HepG2 (cell line): Measurements from ENCODE around the gene LRRFIP2. TPM values are rescaled to one million over a fixed set of nuclear protein-coding genes. Genes with fewer than 3 reads are reported as not detected.

ENCODE experiments used
- ATAC-seq: fragments of 200-7000 bp; cut with Tn5 transposase; 3 replicates; pipeline ENCODE4 v1.9.1; 2020; ENCODE audit warnings: mild to moderate bottlenecking, moderate library complexity
- BruUV-seq: library from RNA; stranded (reverse); fragments of 400-500 nt; replicated peaks from 2 replicates; lab custom pipeline; 2021; lab: Mats Ljungman, UMichigan
- CTCF ChIA-PET: fragments of 300-600 bp; formaldehyde crosslinking; extraction: SDS; loops from one replicate; lab custom pipeline; 2021; ENCODE audit warnings: low total read pairs, inconsistent platforms, low intra/inter-chr PET ratio; lab: Yijun Ruan, JAX
- POLR2A ChIA-PET: fragments of 350-600 bp; sonication (Branson Sonifier 250); formaldehyde crosslinking; loops from one replicate; lab custom pipeline; 2020; ENCODE audit warnings: antibody characterized with exemption, inconsistent platforms; lab: Yijun Ruan, JAX
- DNase-seq: peaks from one replicate; pipeline ENCODE4 v3.0.0-alpha.2; 2015; ENCODE audit warnings: low spot score
- FAIRE-seq: peaks from 3 replicates; lab custom pipeline; 2011; peaks lifted over from hg19 to GRCh38; lab: Jason Lieb, UNC
- H2AFZ ChIP-seq: one replicate; pipeline ENCODE4 v1.6.1; 2011; ENCODE audit warnings: low read length, inconsistent platforms
- H3K27ac ChIP-seq: fragments of 300-600 bp; 3 replicates; pipeline ENCODE4 v1.8.0; 2011; ENCODE audit warnings: mixed run types, mild to moderate bottlenecking, mixed read lengths, low read length, inconsistent platforms; ENCODE audit not compliant: insufficient read depth; ENCODE audit errors: extremely low read length
- H3K27me3 ChIP-seq, 2 experiments: fragments of 200-600 bp in 1 of 2; 2 replicates in 1 of 2; 3 replicates in 1 of 2; pipeline versions ENCODE4 v1.6.0 to v1.8.0; 2011; ENCODE audit warnings: low read length in 2 of 2, mild to moderate bottlenecking in 2 of 2, moderate library complexity in 2 of 2, inconsistent platforms in 1 of 2; ENCODE audit not compliant: insufficient read depth in 2 of 2, control insufficient read depth in 1 of 2
- H3K36me3 ChIP-seq, 2 experiments: fragments of 200-600 bp in 1 of 2; replicated peaks in 1 of 2; 2 replicates in 1 of 2; 3 replicates in 1 of 2; pipeline versions ENCODE4 v1.5.1 to v1.8.0; 2011; ENCODE audit warnings: low read length in 2 of 2, inconsistent platforms in 1 of 2; ENCODE audit not compliant: insufficient read depth in 2 of 2, control insufficient read depth in 1 of 2
- H3K4me1 ChIP-seq: 2 replicates; pipeline ENCODE4 v1.5.1; 2012; ENCODE audit warnings: low read length, inconsistent platforms; ENCODE audit not compliant: insufficient read depth
- H3K4me2 ChIP-seq: 2 replicates; pipeline ENCODE4 v1.6.0; 2011; ENCODE audit warnings: low read depth, low read length, inconsistent platforms
- H3K4me3 ChIP-seq, 3 experiments: fragments of 200-600 bp in 1 of 3; sonication (generic), shearing (Covaris generic) in 1 of 3; replicated peaks in 1 of 3; 2 replicates each; pipeline ENCODE4 v1.5.1; 2011 to 2016; ENCODE audit warnings: low read length in 3 of 3, inconsistent platforms in 2 of 3, low read depth in 2 of 3, mild to moderate bottlenecking in 2 of 3, control low read depth in 1 of 3, mixed read lengths in 1 of 3; ENCODE audit not compliant: insufficient read depth in 1 of 3
- H3K79me2 ChIP-seq: one replicate; pipeline ENCODE4 v1.6.1; 2011; ENCODE audit warnings: low read length, inconsistent platforms; ENCODE audit not compliant: insufficient read depth
- H3K9ac ChIP-seq: 2 replicates; pipeline ENCODE4 v1.6.0; 2011; ENCODE audit warnings: mild to moderate bottlenecking, low read depth, low read length, inconsistent platforms; ENCODE audit not compliant: insufficient read depth
- H3K9me3 ChIP-seq: 2 replicates; pipeline ENCODE4 v1.5.1; 2012; ENCODE audit warnings: mild to moderate bottlenecking, low read length
- H4K20me1 ChIP-seq: 2 replicates; pipeline ENCODE4 v1.6.0; 2011; ENCODE audit warnings: inconsistent platforms, mild to moderate bottlenecking, low read length, moderate library complexity; ENCODE audit not compliant: insufficient read depth
- ATF7-NPFF ChIP-seq: sonication (generic); formaldehyde crosslinking; IDR thresholded peaks from 2 replicates; pipeline ENCODE4 v1.8.1; 2023; ENCODE audit warnings: mild to moderate bottlenecking, low read depth, missing genetic modification reagents, moderate library complexity
- GZF1 ChIP-seq: sonication (generic); formaldehyde crosslinking; IDR thresholded peaks from 2 replicates; pipeline ENCODE4 v1.5.1; 2020; ENCODE audit warnings: mild to moderate bottlenecking, missing genetic modification reagents
- JUNB ChIP-seq: sonication (generic); formaldehyde crosslinking; IDR thresholded peaks from 2 replicates; pipeline ENCODE4 v1.8.0; 2022; ENCODE audit warnings: missing genetic modification reagents, mild to moderate bottlenecking, borderline replicate concordance
- RCOR2 ChIP-seq: IDR thresholded peaks from 2 replicates; pipeline ENCODE4 v1.6.1; 2016; ENCODE audit warnings: missing biosample characterization, missing genetic modification reagents
- SP140L ChIP-seq: sonication (generic); formaldehyde crosslinking; IDR thresholded peaks from 2 replicates; pipeline ENCODE4 v1.4.0; 2020; ENCODE audit warnings: missing genetic modification reagents, borderline replicate concordance
- XRCC5 ChIP-seq: fragments of 200-400 bp; formaldehyde crosslinking; optimal IDR thresholded peaks from 2 replicates; pipeline ENCODE3; 2017; ENCODE audit warnings: mild to moderate bottlenecking, low read length
- ZMAT5 ChIP-seq: sonication (generic); formaldehyde crosslinking; IDR thresholded peaks from 2 replicates; pipeline ENCODE4 v1.5.0; 2020; ENCODE audit warnings: mild to moderate bottlenecking, low read depth, missing genetic modification reagents, borderline replicate concordance
- ZNF782 ChIP-seq: sonication (generic); formaldehyde crosslinking; IDR thresholded peaks from 2 replicates; pipeline ENCODE4 v1.4.0; 2020; ENCODE audit warnings: missing genetic modification reagents, mild to moderate bottlenecking, borderline replicate concordance
- ZZZ3 ChIP-seq: sonication (generic); formaldehyde crosslinking; IDR thresholded peaks from 2 replicates; pipeline ENCODE4 v1.4.0; 2020; ENCODE audit warnings: missing genetic modification reagents, mild to moderate bottlenecking, borderline replicate concordance
- WGBS: methylation state at CpG from one replicate; pipeline ENCODE4 v1.1.6; 2017; ENCODE audit warnings: low lambda C conversion rate; 5-methylcytosine and 5-hydroxymethylcytosine counted together
- in situ Hi-C: cut with HindIII; loops from 2 replicates; pipeline ENCODE4 v1.10.0; 2017; ENCODE audit warnings: low pct_unique_long_range_greater_than_20kb; ENCODE audit not compliant: extremely low pct_ligation_motif_present
- intact Hi-C: fragments of 100-400 bp; cut with micrococcal nuclease; formaldehyde crosslinking; loops from one replicate; pipeline ENCODE4 v1.10.0; 2022; ENCODE audit not compliant: unreplicated experiment
- polyA plus RNA-seq, 8 experiments: library from polyadenylated mRNA; depleted of rRNA in 3 of 8; stranded (reverse) in 7 of 8; unstranded in 1 of 8; fragments of >200 nt; fragmentation: Illumina TruSeq in 4 of 8; extraction: Trizol in 4 of 8; gene quantifications; 2 replicates each; pipeline versions ENCODE4 v1.2.1 to v1.2.3, GENCODE V29; 2011 to 2016; ENCODE audit warnings: low read depth in 4 of 8, missing spikeins in 1 of 8, mixed read lengths in 1 of 8; ENCODE audit not compliant: insufficient read depth in 1 of 8
- total RNA-seq, 5 experiments: library from RNA; depleted of rRNA; stranded (reverse); fragments of >200 nt; fragmentation: Illumina TruSeq; extraction: Trizol; gene quantifications; 2 replicates each; pipeline ENCODE4 v1.2.3, GENCODE V29; 2016; ENCODE audit warnings: low read depth in 1 of 5
- TF ChIP-seq, protein P1 (sequence below): sonication (generic); formaldehyde crosslinking; IDR thresholded peaks from 2 replicates; pipeline ENCODE4 v1.4.0; 2020; ENCODE audit warnings: mild to moderate bottlenecking, missing genetic modification reagents, borderline replicate concordance
- TF ChIP-seq, protein P2 (sequence below): sonication (generic); formaldehyde crosslinking; IDR thresholded peaks from 2 replicates; pipeline ENCODE4 v1.4.0; 2020; ENCODE audit warnings: low read depth, missing genetic modification reagents

LRRFIP2 gene
- total and polyA plus RNA-seq, 2 of the 13 experiments (the other 11 are each of a cell fraction or from before 2014, with no cell fraction given), result 13.5 to 32.2 TPM

DNA sequence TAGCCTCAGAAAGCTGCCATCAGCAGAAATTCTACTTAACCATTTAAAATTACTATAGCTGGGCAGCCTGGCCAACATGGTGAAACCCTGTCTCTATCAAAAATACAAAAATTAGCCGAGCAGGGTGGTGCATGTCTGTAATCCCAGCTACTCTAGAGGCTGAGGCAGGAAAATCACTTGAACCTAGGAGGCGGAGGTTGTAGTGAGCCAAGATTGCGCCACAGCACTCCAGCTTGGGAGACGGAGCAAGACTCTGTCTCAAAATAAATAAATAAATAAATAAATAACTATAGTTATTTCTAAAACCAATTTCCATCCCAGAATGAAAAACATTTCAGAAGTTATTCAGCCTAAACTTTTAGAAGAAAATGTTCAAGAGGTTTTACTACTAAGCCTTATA is 25.1 kb downstream of the LRRFIP2 start (continued):
- TF ChIP-seq, protein P1, sequence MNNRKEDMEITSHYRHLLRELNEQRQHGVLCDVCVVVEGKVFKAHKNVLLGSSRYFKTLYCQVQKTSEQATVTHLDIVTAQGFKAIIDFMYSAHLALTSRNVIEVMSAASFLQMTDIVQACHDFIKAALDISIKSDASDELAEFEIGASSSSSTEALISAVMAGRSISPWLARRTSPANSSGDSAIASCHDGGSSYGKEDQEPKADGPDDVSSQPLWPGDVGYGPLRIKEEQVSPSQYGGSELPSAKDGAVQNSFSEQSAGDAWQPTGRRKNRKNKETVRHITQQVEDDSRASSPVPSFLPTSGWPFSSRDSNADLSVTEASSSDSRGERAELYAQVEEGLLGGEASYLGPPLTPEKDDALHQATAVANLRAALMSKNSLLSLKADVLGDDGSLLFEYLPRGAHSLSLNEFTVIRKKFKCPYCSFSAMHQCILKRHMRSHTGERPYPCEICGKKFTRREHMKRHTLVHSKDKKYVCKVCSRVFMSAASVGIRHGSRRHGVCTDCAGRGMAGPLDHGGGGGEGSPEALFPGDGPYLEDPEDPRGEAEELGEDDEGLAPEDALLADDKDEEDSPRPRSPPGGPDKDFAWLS (CRISPR knock-in tag), result no peak
- no peak for TF ChIP-seq ZMAT5 (CRISPR knock-in tag)

DNA sequence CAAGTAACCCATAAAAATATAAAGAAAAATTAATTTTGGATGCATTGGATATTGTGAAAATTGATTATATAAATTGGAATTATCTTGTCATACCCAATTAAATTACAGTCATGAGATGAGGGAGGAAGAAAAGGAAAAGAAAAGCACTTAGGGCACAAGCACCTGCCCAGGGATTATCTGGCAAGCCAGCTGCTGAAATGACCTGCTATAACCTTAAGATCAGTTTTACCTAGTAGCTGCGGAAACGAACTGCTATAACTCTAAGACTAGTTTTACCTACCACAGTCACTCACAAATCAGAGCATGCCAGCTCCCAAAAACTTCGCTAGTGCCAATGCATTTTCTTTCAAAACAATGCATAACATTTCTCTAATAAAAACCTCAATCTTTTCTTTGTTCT is 26.2 kb downstream of the LRRFIP2 start:
- no TSS peak for BruUV-seq
- H3K4me3 ChIP-seq, result no peak overlapping the region
- CTCF ChIA-PET, result no interaction called here
- H3K27me3 ChIP-seq, result no peaks in the 10 kb centered on the region
- H3K36me3 ChIP-seq, result peaks cover 2 to 19% of the 10 kb centered on the region in 2 experiments; a peak in 4 of 5 replicates
- 98% methylated on average over 3 of the region's 3 CpGs for WGBS
- in situ Hi-C loops, result no loop called here
- H3K79me2 ChIP-seq, result no peaks in the 10 kb centered on the region
- H3K4me1 ChIP-seq, result peaks cover 22% of the 10 kb centered on the region
- H4K20me1 ChIP-seq, result no peaks in the 10 kb centered on the region
- FAIRE-seq (no peak), ATAC-seq (no peak)
- H3K9ac ChIP-seq, result no peak overlapping the region
- H3K9me3 ChIP-seq, result no peaks in the 10 kb centered on the region
- no peak overlapping the region for H3K4me2 ChIP-seq
- intact Hi-C loops, result no loop called here
- no peak overlapping the region for H2AFZ ChIP-seq
- TF ChIP-seq XRCC5 (no peak), JUNB (no peak), GZF1 (CRISPR knock-in tag) (no peak), ZNF782 (CRISPR knock-in tag) (no peak), SP140L (no peak), ATF7-NPFF (CRISPR knock-in tag) (no peak), RCOR2 (CRISPR knock-in tag) (no peak), ZZZ3 (CRISPR knock-in tag) (no peak)
- TF ChIP-seq, protein P2, sequence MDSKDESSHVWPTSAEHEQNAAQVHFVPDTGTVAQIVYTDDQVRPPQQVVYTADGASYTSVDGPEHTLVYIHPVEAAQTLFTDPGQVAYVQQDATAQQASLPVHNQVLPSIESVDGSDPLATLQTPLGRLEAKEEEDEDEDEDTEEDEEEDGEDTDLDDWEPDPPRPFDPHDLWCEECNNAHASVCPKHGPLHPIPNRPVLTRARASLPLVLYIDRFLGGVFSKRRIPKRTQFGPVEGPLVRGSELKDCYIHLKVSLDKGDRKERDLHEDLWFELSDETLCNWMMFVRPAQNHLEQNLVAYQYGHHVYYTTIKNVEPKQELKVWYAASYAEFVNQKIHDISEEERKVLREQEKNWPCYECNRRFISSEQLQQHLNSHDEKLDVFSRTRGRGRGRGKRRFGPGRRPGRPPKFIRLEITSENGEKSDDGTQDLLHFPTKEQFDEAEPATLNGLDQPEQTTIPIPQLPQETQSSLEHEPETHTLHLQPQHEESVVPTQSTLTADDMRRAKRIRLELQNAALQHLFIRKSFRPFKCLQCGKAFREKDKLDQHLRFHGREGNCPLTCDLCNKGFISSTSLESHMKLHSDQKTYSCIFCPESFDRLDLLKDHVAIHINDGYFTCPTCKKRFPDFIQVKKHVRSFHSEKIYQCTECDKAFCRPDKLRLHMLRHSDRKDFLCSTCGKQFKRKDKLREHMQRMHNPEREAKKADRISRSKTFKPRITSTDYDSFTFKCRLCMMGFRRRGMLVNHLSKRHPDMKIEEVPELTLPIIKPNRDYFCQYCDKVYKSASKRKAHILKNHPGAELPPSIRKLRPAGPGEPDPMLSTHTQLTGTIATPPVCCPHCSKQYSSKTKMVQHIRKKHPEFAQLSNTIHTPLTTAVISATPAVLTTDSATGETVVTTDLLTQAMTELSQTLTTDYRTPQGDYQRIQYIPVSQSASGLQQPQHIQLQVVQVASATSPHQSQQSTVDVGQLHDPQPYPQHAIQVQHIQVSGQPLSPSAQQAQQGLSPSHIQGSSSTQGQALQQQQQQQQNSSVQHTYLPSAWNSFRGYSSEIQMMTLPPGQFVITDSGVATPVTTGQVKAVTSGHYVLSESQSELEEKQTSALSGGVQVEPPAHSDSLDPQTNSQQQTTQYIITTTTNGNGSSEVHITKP, result no peak
- TF ChIP-seq, all 625 proteins: peak for 0
- POLR2A ChIA-PET, result no interaction called here
- H3K27ac ChIP-seq, result no peak overlapping the region
- DNase-seq, result no peak
